Uterus (tissue), 4 donors: ENCODE measurements around the gene SECTM1. TPM values are rescaled to one million over a fixed set of nuclear protein-coding genes. Genes with fewer than 3 reads are reported as not detected.

Source experiments
- DNase-seq, 2 donors: peaks; one replicate each; pipeline ENCODE4 v3.0.0-alpha.2; 2019 to 2020
- H3K27ac ChIP-seq, 2 donors: fragments of 200-600 bp; sonication (generic); 1 replicate in 1 of 2; 2 replicates in 1 of 2; pipeline ENCODE4 v1.5.1; 2016 to 2018
- H3K27me3 ChIP-seq, 2 donors: fragments of 200-600 bp; sonication (generic); one replicate each; pipeline ENCODE4 v1.5.1; 2018 to 2019; ENCODE audit warnings: control low read depth in 1 of 2
- H3K36me3 ChIP-seq, 2 donors: fragments of 200-600 bp; sonication (generic); one replicate each; pipeline ENCODE4 v1.5.1; 2019; ENCODE audit warnings: control low read depth in 1 of 2
- H3K4me1 ChIP-seq, 2 donors: fragments of 200-600 bp; sonication (generic); one replicate each; pipeline ENCODE4 v1.5.1; 2018 to 2019; ENCODE audit warnings: control low read depth in 1 of 2
- H3K4me3 ChIP-seq, 2 donors: fragments of 200-600 bp; sonication (generic); 1 replicate in 1 of 2; 2 replicates in 1 of 2; pipeline ENCODE4 v1.5.1; 2018 to 2019; ENCODE audit warnings: mild to moderate bottlenecking in 1 of 2
- H3K9me3 ChIP-seq, 2 donors: fragments of 200-600 bp; sonication (generic); one replicate each; pipeline ENCODE4 v1.5.1; 2019; ENCODE audit warnings: control low read depth in 1 of 2
- POLR2A ChIP-seq, 2 donors: fragments of 450-650 bp; IDR thresholded peaks; one replicate each; pipeline ENCODE4 v1.6.1; 2016; ENCODE audit warnings: antibody characterized with exemption in 2 of 2, mild to moderate bottlenecking in 1 of 2, moderate library complexity in 1 of 2
- intact Hi-C: fragments of 100-400 bp; cut with DNase I; formaldehyde crosslinking; loops from one replicate; pipeline ENCODE4 v1.15.1; 2023; ENCODE audit warnings: low total_unique reads
- total RNA-seq, 4 donors: library from RNA; depleted of rRNA in 3 of 4; stranded (reverse); fragments of >200 nt in 3 of 4; gene quantifications; one replicate each; pipeline versions ENCODE4 v1.1.0 to v1.2.4, GENCODE V29; 2014 to 2023
- TF ChIP-seq, protein P1 (sequence below), 4 experiments: fragments of 200-600 bp in 2 of 4; fragments of 450-650 bp in 2 of 4; sonication (generic) in 2 of 4; IDR thresholded peaks; one replicate each; pipeline ENCODE4 v1.5.1; 2016 to 2019; ENCODE audit warnings: antibody characterized with exemption in 4 of 4, mild to moderate bottlenecking in 2 of 4, moderate library complexity in 1 of 4
- donor health status: DM: yes; HTN: yes; CAD: no.

Gene SECTM1
- total RNA-seq, 4 donors from 2014 or later, result 3.5 to 29.4 (median 9.0) TPM

DNA sequence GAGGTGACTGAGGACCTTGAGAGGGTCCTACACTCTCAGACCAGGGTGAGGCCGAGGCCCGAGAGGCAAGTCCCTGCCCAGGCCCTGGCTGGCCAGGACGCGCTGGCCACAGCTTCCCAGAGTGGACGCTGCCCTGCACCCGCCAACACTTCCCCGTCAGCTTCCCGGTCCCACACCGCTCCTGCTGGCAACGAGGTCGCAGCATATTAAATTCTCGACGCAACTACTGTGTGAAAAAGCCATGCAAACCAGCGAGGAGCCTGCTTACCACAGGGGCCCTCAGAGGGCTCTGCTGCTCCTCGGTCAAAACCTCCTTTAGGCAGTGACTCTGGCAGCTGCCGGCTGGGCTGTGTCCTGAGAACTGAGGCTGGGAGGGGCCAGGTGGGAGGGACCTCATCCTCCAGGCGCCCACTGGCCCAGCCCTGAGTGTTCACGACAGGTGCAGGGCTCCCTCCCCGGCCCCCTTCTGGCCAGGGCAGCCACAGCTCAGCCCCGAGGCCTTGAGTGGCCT lies 23.3 kb upstream of the SECTM1 start:
- Histone ChIP-seq H3K9me3 (no peaks in the 10 kb centered on the region), H3K4me3 (no peak overlapping the region), H3K27me3 (peaks cover 0 to 7% of the 10 kb centered on the region in 2 donors), H3K27ac (no peak overlapping the region), H3K36me3 (no peaks in the 10 kb centered on the region), H3K4me1 (no peaks in the 10 kb centered on the region)
- no peak for TF ChIP-seq POLR2A (IDR thresholded peaks at IDR 0.05)
- TF ChIP-seq, protein P1, sequence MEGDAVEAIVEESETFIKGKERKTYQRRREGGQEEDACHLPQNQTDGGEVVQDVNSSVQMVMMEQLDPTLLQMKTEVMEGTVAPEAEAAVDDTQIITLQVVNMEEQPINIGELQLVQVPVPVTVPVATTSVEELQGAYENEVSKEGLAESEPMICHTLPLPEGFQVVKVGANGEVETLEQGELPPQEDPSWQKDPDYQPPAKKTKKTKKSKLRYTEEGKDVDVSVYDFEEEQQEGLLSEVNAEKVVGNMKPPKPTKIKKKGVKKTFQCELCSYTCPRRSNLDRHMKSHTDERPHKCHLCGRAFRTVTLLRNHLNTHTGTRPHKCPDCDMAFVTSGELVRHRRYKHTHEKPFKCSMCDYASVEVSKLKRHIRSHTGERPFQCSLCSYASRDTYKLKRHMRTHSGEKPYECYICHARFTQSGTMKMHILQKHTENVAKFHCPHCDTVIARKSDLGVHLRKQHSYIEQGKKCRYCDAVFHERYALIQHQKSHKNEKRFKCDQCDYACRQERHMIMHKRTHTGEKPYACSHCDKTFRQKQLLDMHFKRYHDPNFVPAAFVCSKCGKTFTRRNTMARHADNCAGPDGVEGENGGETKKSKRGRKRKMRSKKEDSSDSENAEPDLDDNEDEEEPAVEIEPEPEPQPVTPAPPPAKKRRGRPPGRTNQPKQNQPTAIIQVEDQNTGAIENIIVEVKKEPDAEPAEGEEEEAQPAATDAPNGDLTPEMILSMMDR (IDR thresholded peaks at IDR 0.05), result no peak
- DNase-seq, result no peak
- intact Hi-C loops, result loop anchor here (10.0 kb wide), 1 partner anchor 418 kb away; no protein-coding TSS in a partner anchor

DNA sequence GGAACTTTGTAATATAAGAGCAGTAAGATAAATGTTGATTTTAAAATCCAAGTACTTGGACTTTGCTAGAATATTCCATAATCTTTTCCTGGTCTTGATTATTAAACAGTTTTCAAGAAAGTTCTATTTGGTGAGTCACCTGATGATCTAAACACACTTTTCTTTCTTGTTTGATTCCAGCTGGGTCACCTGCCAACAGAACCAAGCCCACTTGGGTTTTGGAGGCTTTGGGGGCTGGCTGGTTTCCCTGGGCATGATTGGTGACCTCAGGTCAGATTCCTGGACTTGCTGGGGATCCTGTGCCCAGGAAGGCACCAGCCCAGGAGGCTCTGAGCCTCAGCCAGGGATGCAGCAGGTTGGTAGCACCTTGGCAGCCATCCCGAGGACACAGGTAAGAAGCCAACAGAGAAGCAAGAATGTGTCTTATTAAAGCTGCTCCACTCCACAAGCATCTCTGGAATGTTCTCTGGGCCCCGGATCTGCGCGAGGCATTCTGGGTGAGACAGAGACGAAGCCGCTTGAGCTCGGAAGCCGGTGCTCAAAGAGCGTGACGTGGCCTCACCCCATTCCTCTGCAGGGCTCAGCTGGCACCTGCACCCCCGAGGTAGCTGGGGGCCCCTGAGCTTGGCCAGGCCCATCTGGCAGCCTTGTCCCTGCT lies 22.3 kb upstream of the SECTM1 start:
- no peak for DNase-seq
- TF ChIP-seq, protein P1 (IDR thresholded peaks at IDR 0.05), result no peak
- TF ChIP-seq POLR2A (IDR thresholded peaks at IDR 0.05), result no peak
- intact Hi-C loops, result loop anchor here (10.0 kb wide), 1 partner anchor 419 kb away; no protein-coding TSS in a partner anchor
- no peaks in the 10 kb centered on the region for H3K36me3 ChIP-seq
- H3K27me3 ChIP-seq, result peaks cover 0 to 7% of the 10 kb centered on the region in 2 donors
- H3K4me3 ChIP-seq, result no peak overlapping the region
- H3K27ac ChIP-seq, result no peak overlapping the region
- H3K4me1 ChIP-seq, result no peaks in the 10 kb centered on the region
- no peaks in the 10 kb centered on the region for H3K9me3 ChIP-seq

DNA sequence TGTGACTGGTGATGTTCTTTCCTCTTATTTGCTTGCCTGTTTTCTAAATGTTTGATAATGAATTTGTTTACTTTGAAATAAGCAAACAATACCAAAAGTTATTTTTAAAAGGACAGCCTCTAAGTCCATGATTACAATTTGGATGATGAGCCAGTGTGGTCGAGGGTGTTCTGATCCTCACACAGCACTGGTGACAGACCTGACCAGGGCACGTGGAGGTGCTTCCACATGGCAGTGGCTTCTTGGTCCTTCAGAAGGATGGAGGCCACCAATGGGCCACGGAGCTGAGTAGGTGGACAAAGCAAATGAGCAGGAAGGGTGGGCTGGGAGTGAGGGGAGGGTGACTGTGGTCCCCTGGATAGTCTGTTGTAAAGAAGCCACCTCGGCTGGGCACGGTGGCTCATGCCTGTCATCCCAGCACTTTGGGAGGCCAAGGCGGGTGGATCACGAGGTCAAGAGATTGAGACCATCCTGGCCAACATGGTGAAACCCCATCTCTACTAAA lies 21.3 kb upstream of the SECTM1 start:
- Histone ChIP-seq H3K27ac (no peak overlapping the region), H3K27me3 (peaks cover 0 to 7% of the 10 kb centered on the region in 2 donors), H3K36me3 (no peaks in the 10 kb centered on the region), H3K4me3 (no peak overlapping the region), H3K4me1 (no peaks in the 10 kb centered on the region), H3K9me3 (no peaks in the 10 kb centered on the region)
- intact Hi-C loops, result loop anchor here (10.0 kb wide), 1 partner anchor 420 kb away; no protein-coding TSS in a partner anchor
- TF ChIP-seq, protein P1 (IDR thresholded peaks at IDR 0.05), result no peak
- no peak for TF ChIP-seq POLR2A (IDR thresholded peaks at IDR 0.05)
- no peak for DNase-seq

DNA sequence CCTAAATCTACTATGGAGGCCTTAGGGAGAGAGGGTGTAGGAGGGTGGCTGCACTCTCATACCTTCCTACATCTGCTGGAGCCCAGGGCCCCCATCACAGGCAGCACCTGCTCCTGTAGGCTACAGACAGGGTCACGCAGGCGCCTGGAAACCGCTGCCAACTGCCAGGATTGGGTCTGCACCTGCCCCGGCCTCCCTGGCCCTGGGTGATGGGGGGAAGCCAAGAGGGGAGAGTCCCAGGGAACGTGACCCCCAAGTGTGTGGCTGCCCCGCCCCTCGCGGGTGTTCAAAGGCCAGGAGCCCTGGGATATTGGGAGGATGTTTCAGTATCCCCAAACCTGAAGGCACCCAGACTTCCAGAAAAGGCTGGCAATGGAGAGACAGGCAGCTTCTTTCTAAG lies 19.9 kb upstream of the SECTM1 start:
- Histone ChIP-seq H3K27ac (no peak overlapping the region), H3K4me3 (no peak overlapping the region), H3K36me3 (no peaks in the 10 kb centered on the region), H3K9me3 (no peaks in the 10 kb centered on the region), H3K27me3 (peaks cover 0 to 7% of the 10 kb centered on the region in 2 donors), H3K4me1 (no peaks in the 10 kb centered on the region)
- intact Hi-C loops, result loop anchor here (10.0 kb wide), 1 partner anchor 421 kb away; no protein-coding TSS in a partner anchor
- TF ChIP-seq POLR2A (IDR thresholded peaks at IDR 0.05), result no peak
- TF ChIP-seq, protein P1 (IDR thresholded peaks at IDR 0.05), result no peak
- no peak for DNase-seq
